ENCODE data around the gene MED13L.

DNA sequence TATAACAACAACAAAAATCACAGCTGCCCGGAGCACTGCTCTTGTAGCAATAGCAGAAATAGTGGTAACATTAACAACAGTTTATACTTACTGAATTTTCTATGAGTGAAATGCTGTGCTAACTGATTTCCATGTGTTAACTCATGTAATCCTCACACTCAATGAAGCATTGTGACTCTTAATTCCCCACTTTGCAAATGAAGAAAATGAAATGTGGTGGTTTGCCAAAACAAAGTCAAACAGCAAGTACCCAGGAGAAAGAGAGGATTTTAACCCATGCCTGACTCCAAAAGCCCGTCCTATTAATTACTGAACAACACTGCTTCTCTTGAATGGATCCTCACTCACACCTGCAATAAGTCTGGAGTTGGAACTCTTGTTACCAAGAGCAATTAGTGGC, 123.5 kb downstream of the MED13L start:
- no peak for TF ChIP-seq EP300 (IDR thresholded peaks at IDR 0.05; ENCODE audit: low read depth)
- TF ChIP-seq, protein P1, sequence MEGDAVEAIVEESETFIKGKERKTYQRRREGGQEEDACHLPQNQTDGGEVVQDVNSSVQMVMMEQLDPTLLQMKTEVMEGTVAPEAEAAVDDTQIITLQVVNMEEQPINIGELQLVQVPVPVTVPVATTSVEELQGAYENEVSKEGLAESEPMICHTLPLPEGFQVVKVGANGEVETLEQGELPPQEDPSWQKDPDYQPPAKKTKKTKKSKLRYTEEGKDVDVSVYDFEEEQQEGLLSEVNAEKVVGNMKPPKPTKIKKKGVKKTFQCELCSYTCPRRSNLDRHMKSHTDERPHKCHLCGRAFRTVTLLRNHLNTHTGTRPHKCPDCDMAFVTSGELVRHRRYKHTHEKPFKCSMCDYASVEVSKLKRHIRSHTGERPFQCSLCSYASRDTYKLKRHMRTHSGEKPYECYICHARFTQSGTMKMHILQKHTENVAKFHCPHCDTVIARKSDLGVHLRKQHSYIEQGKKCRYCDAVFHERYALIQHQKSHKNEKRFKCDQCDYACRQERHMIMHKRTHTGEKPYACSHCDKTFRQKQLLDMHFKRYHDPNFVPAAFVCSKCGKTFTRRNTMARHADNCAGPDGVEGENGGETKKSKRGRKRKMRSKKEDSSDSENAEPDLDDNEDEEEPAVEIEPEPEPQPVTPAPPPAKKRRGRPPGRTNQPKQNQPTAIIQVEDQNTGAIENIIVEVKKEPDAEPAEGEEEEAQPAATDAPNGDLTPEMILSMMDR (IDR thresholded peaks at IDR 0.05), result no peak

Data from transverse colon (tissue), 3 donors.